ENCODE data around the gene HOPX.
"Not testable (repeated sequence)": the region's sequence is repeated elsewhere in the genome, so short reads cannot be mapped to it uniquely, and the experiment has no call there.

HOPX gene

GRCh38 chr4:56677711-56678110, 3.4 kb downstream of the HOPX start:
- H3K27ac ChIP-seq: no peak overlapping the region
- no peak for TF ChIP-seq ZFX (IDR thresholded peaks at IDR 0.05; ENCODE audit: borderline replicate concordance)

- no peak for TF ChIP-seq ZFX (IDR thresholded peaks at IDR 0.05; ENCODE audit: borderline replicate concordance)
- TF ChIP-seq CTCF (IDR thresholded peaks at IDR 0.05): no peak
- no peak overlapping the region for H3K27ac ChIP-seq
These were observed 6.1 kb downstream of the HOPX start for GRCh38 chr4:56674984-56675383.

GRCh38 chr4:56671860-56672259, 9.2 kb downstream of the HOPX start:
- H3K27ac ChIP-seq: no peak overlapping the region
- TF ChIP-seq CTCF (IDR thresholded peaks at IDR 0.05) (no peak), ZFX (IDR thresholded peaks at IDR 0.05; ENCODE audit: borderline replicate concordance) (no peak)

GRCh38 chr4:56671373-56671772, 9.7 kb downstream of the HOPX start:
- no peak for TF ChIP-seq CTCF (IDR thresholded peaks at IDR 0.05)
- TF ChIP-seq ZFX (IDR thresholded peaks at IDR 0.05; ENCODE audit: borderline replicate concordance): no peak
- no peak overlapping the region for H3K27ac ChIP-seq

- H3K27ac ChIP-seq: no peak overlapping the region
- TF ChIP-seq ZFX (IDR thresholded peaks at IDR 0.05; ENCODE audit: borderline replicate concordance) (no peak), CTCF (IDR thresholded peaks at IDR 0.05) (peak; percentile 46)
These were observed 12.8 kb downstream of the HOPX start for GRCh38 chr4:56668267-56668666.

GRCh38 chr4:56667396-56667795, 13.7 kb downstream of the HOPX start:
- not testable (repeated sequence) for H3K27ac ChIP-seq

GRCh38 chr4:56666279-56666678, 14.8 kb downstream of the HOPX start:
- H3K27ac ChIP-seq: no peak overlapping the region
- TF ChIP-seq CTCF (IDR thresholded peaks at IDR 0.05) (no peak), ZFX (IDR thresholded peaks at IDR 0.05; ENCODE audit: borderline replicate concordance) (no peak)

GRCh38 chr4:56665781-56666180, 15.3 kb downstream of the HOPX start:
- no peak overlapping the region for H3K27ac ChIP-seq
- TF ChIP-seq CTCF (IDR thresholded peaks at IDR 0.05) (no peak), ZFX (IDR thresholded peaks at IDR 0.05; ENCODE audit: borderline replicate concordance) (no peak)
